ENCODE data around the gene MESP1. TPM values are rescaled to one million over a fixed set of nuclear protein-coding genes. Genes with fewer than 3 reads are reported as not detected.

MESP1 gene
- polyA plus RNA-seq, 1 experiment, result 0.49 TPM

GRCh38 chr15:89724621-89725020, 26.4 kb downstream of the MESP1 start:
- POLR2A ChIA-PET, result no interaction called here
- DNase-seq (ENCODE audit: low read depth), result no peak
- Histone ChIP-seq H3K4me3 (ENCODE audit: low read depth, low read length) (no peak overlapping the region), H3K36me3 (ENCODE audit: control insufficient read depth, insufficient read depth, low read length) (no peaks in the 10 kb centered on the region), H3K27me3 (ENCODE audit: control insufficient read depth, insufficient read depth, low read length) (peaks cover 14% of the 10 kb centered on the region)
- CTCF ChIA-PET, result no interaction called here
- TF ChIP-seq, protein P1, sequence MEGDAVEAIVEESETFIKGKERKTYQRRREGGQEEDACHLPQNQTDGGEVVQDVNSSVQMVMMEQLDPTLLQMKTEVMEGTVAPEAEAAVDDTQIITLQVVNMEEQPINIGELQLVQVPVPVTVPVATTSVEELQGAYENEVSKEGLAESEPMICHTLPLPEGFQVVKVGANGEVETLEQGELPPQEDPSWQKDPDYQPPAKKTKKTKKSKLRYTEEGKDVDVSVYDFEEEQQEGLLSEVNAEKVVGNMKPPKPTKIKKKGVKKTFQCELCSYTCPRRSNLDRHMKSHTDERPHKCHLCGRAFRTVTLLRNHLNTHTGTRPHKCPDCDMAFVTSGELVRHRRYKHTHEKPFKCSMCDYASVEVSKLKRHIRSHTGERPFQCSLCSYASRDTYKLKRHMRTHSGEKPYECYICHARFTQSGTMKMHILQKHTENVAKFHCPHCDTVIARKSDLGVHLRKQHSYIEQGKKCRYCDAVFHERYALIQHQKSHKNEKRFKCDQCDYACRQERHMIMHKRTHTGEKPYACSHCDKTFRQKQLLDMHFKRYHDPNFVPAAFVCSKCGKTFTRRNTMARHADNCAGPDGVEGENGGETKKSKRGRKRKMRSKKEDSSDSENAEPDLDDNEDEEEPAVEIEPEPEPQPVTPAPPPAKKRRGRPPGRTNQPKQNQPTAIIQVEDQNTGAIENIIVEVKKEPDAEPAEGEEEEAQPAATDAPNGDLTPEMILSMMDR (IDR thresholded peaks at IDR 0.05; ENCODE audit: insufficient read depth, low read depth, low read length), result no peak

GRCh38 chr15:89723031-89723430, 28.0 kb downstream of the MESP1 start:
- H3K27me3 ChIP-seq (ENCODE audit: control insufficient read depth, insufficient read depth, low read length), result peaks cover 9% of the 10 kb centered on the region
- H3K4me3 ChIP-seq (ENCODE audit: low read depth, low read length), result no peak overlapping the region
- ChIA-PET CTCF (interaction anchor here (0.8 to 1.7 kb wide), 3 partner anchors 9 to 165 kb away, joined by 3 to 4 read pairs (median 3); no protein-coding TSS in a partner anchor), POLR2A (no interaction called here)
- no peaks in the 10 kb centered on the region for H3K36me3 ChIP-seq (ENCODE audit: control insufficient read depth, insufficient read depth, low read length)
- DNase-seq (ENCODE audit: low read depth), result no peak
- TF ChIP-seq, protein P1 (IDR thresholded peaks at IDR 0.05; ENCODE audit: insufficient read depth, low read depth, low read length), result no peak

DNA sequence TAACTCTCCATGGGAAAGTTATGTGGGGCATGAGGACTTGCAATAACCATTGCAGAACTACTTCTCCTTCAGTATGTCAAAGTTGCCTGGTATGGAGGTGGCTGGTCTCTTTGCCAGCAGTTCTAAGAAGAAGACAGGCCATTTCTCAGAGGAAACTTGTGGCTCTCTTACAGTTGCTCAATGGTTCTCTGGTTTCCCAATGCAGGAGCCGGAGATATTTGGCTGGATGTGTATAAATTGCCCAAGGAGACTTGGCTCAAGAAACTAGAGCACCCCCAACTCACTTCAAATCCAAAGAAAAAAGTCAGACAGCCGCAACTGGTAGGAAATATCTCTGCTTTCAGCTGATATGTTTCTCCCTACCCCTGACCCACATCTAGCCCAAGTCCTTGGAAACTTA, 36.3 kb downstream of the MESP1 start:
- Histone ChIP-seq H3K27me3 (ENCODE audit: control insufficient read depth, insufficient read depth, low read length) (peaks cover 6% of the 10 kb centered on the region), H3K4me3 (ENCODE audit: low read depth, low read length) (no peak overlapping the region), H3K36me3 (ENCODE audit: control insufficient read depth, insufficient read depth, low read length) (no peaks in the 10 kb centered on the region)
- POLR2A ChIA-PET, result no interaction called here
- TF ChIP-seq, protein P1 (IDR thresholded peaks at IDR 0.05; ENCODE audit: insufficient read depth, low read depth, low read length), result no peak
- DNase-seq (ENCODE audit: low read depth), result no peak
- CTCF ChIA-PET, result no interaction called here

DNA sequence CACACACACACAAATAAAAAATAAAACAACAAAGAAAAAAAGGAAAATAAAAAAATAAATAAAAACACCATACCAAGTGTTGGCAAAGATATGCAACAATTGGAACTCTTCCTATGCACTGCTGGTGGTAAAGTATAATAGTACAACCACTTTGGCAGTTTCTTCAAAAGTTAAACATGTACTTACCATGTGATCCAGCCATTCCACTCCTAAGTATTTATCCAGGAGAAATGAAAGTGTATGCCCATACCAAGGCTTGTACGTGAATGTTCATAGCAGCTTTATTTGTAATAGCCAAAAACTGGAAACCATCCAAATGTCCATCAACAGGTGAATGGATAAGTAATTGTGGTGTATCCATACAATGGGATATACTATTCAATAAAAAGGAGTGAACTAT, 43.5 kb downstream of the MESP1 start:
- POLR2A ChIA-PET, result no interaction called here
- Histone ChIP-seq H3K27me3 (ENCODE audit: control insufficient read depth, insufficient read depth, low read length) (peaks cover 12% of the 10 kb centered on the region), H3K36me3 (ENCODE audit: control insufficient read depth, insufficient read depth, low read length) (no peaks in the 10 kb centered on the region), H3K4me3 (ENCODE audit: low read depth, low read length) (no peak overlapping the region)
- CTCF ChIA-PET, result no interaction called here
- DNase-seq (ENCODE audit: low read depth), result no peak
- TF ChIP-seq, protein P1 (IDR thresholded peaks at IDR 0.05; ENCODE audit: insufficient read depth, low read depth, low read length), result no peak

GRCh38 chr15:89704411-89704810, 46.6 kb downstream of the MESP1 start:
- CTCF ChIA-PET, result no interaction called here

More at GRCh38 chr15:89704411-89704810, 46.6 kb downstream of the MESP1 start:
- TF ChIP-seq, protein P1 (IDR thresholded peaks at IDR 0.05; ENCODE audit: insufficient read depth, low read depth, low read length), result no peak
- no peak for DNase-seq (ENCODE audit: low read depth)
- H3K4me3 ChIP-seq (ENCODE audit: low read depth, low read length), result no peak overlapping the region
- POLR2A ChIA-PET, result no interaction called here
- peaks cover 15% of the 10 kb centered on the region for H3K27me3 ChIP-seq (ENCODE audit: control insufficient read depth, insufficient read depth, low read length)
- H3K36me3 ChIP-seq (ENCODE audit: control insufficient read depth, insufficient read depth, low read length), result no peaks in the 10 kb centered on the region

Small RNA genes lying within 50 kb of the gene (small RNA-seq; reads per million reads assigned to genes)
- not detected for gene RNU6-132P (ENCODE audit: insufficient read length, low read depth, low replicate concordance)

Other genes with a start within 250 kb of the MESP1 start
- gene TICRR, start 175.8 kb downstream of the MESP1 start, polyA plus RNA-seq (2011; rRNA removed), result 1.5 and 2.4 TPM in 2 replicates
- 5.4 and 7.5 TPM in 2 replicates for gene KIF7, start 95.8 kb downstream of the MESP1 start, polyA plus RNA-seq (2011; rRNA removed)
- 0.06 and 0.07 TPM in 2 replicates for gene PLIN1, start 71.9 kb downstream of the MESP1 start, polyA plus RNA-seq (2011; rRNA removed)
- 8.5 and 8.9 TPM in 2 replicates for gene PEX11A, start 60.5 kb downstream of the MESP1 start, polyA plus RNA-seq (2011; rRNA removed)
- gene WDR93, start 60.4 kb downstream of the MESP1 start, polyA plus RNA-seq (2011; rRNA removed), result 0.15 and 0.17 TPM in 2 replicates
- gene MESP2, start 25.1 kb upstream of the MESP1 start, polyA plus RNA-seq (2011; rRNA removed), result 0.28 and 0.39 TPM in 2 replicates
- 122 and 187 TPM in 2 replicates for gene ANPEP, start 63.6 kb upstream of the MESP1 start, polyA plus RNA-seq (2011; rRNA removed)
- gene AP3S2, start 142.7 kb upstream of the MESP1 start, polyA plus RNA-seq (2011; rRNA removed), result 23.5 and 37.2 TPM in 2 replicates
- gene ARPIN, start 161.7 kb upstream of the MESP1 start, polyA plus RNA-seq (2011; rRNA removed), result 10.0 and 11.2 TPM in 2 replicates

Measured in BJ (cell line).